Thyroid gland (tissue), 4 donors: ENCODE results near the gene PCK2.

ENCODE experiments used
- CTCF ChIP-seq, 6 experiments: fragments of 200-600 bp in 3 of 6; fragments of 450-650 bp in 3 of 6; sonication (generic) in 3 of 6; IDR thresholded peaks; one replicate each; pipeline ENCODE4 v1.5.1; 2016 to 2019; ENCODE audit warnings: antibody characterized with exemption in 6 of 6, mild to moderate bottlenecking in 2 of 6, inconsistent platforms in 1 of 6, moderate library complexity in 1 of 6
- POLR2A ChIP-seq, 2 donors: fragments of 450-650 bp; IDR thresholded peaks; one replicate each; pipeline ENCODE4 v1.6.1; 2017; ENCODE audit warnings: antibody characterized with exemption in 2 of 2, mild to moderate bottlenecking in 2 of 2, moderate library complexity in 1 of 2

- TF ChIP-seq POLR2A (IDR thresholded peaks at IDR 0.05) (no peak), CTCF (IDR thresholded peaks at IDR 0.05) (no peak)
Measured at GRCh38 chr14:24064856-24065255, 29.3 kb upstream of the PCK2 start.
